PC-9 (cell line): Measurements from ENCODE around the gene SH3RF3.

ENCODE experiments used
- CTCF ChIP-seq: fragments of 200-600 bp; sonication (generic); conservative IDR thresholded peaks from 2 replicates; pipeline ENCODE4 v1.6.1; 2017; ENCODE audit warnings: mixed run types, antibody characterized with exemption, mild to moderate bottlenecking, moderate library complexity
- EZH2 ChIP-seq: fragments of 200-600 bp; sonication (generic); IDR thresholded peaks from 2 replicates; pipeline ENCODE4 v1.8.0; 2017; ENCODE audit warnings: antibody characterized with exemption, low read depth

- no peak for TF ChIP-seq CTCF
- no peak for TF ChIP-seq EZH2
These were observed 250.5 kb downstream of the SH3RF3 start for GRCh38 chr2:109379507-109379906.
